Middle frontal gyrus (tissue), 1 donor: ENCODE results near the gene SNCAIP.
"Not testable (repeated sequence)": the region's sequence is repeated elsewhere in the genome, so short reads cannot be mapped to it uniquely, and the experiment has no call there.

ENCODE experiments used
- DNase-seq: peaks from one replicate; pipeline ENCODE4 v3.0.0-alpha.2; 2015; ENCODE audit warnings: low spot score; ENCODE audit errors: extremely low spot score

Gene SNCAIP

GRCh38 chr5:122463221-122463620, 151.2 kb downstream of the SNCAIP start:
- no peak for DNase-seq

GRCh38 chr5:122464191-122464590, 152.2 kb downstream of the SNCAIP start:
- no peak for DNase-seq

- DNase-seq = no peak
Measured at GRCh38 chr5:122465031-122465577, 153.1 kb downstream of the SNCAIP start.

GRCh38 chr5:122465994-122466393, 154.0 kb downstream of the SNCAIP start:
- no peak for DNase-seq

- DNase-seq = no peak
Measured at GRCh38 chr5:122468351-122469116, 156.5 kb downstream of the SNCAIP start.

- no peak for DNase-seq
Measured at GRCh38 chr5:122469384-122469919, 157.4 kb downstream of the SNCAIP start.

GRCh38 chr5:122470365-122470764, 158.3 kb downstream of the SNCAIP start:
- DNase-seq = no peak

GRCh38 chr5:122471031-122471751, 159.2 kb downstream of the SNCAIP start:
- no peak for DNase-seq

GRCh38 chr5:122471752-122472061, 159.7 kb downstream of the SNCAIP start:
- DNase-seq = no peak

GRCh38 chr5:122473138-122473843, 161.3 kb downstream of the SNCAIP start:
- no peak for DNase-seq

- DNase-seq = no peak
Measured at GRCh38 chr5:122473941-122474340, 161.9 kb downstream of the SNCAIP start.

- DNase-seq = no peak
Measured at GRCh38 chr5:122478741-122479442, 166.9 kb downstream of the SNCAIP start.

GRCh38 chr5:122480146-122480545, 168.1 kb downstream of the SNCAIP start:
- no peak for DNase-seq

GRCh38 chr5:122484103-122484502, 172.1 kb downstream of the SNCAIP start:
- DNase-seq = no peak

GRCh38 chr5:122485226-122485625, 173.2 kb downstream of the SNCAIP start:
- no peak for DNase-seq

- not testable (repeated sequence) for DNase-seq
Measured at GRCh38 chr5:122486616-122487015, 174.6 kb downstream of the SNCAIP start.

- DNase-seq = no peak
Measured at GRCh38 chr5:122490718-122491117, 178.7 kb downstream of the SNCAIP start.

- no peak for DNase-seq
Measured at GRCh38 chr5:122492675-122493074, 180.6 kb downstream of the SNCAIP start.

GRCh38 chr5:122493091-122494021, 181.3 kb downstream of the SNCAIP start:
- no peak for DNase-seq

- no peak for DNase-seq
Measured at GRCh38 chr5:122494109-122494508, 182.1 kb downstream of the SNCAIP start.
